SK-N-SH (cell line): Measurements from ENCODE around the gene IFNGR1. TPM values are rescaled to one million over a fixed set of nuclear protein-coding genes. Genes with fewer than 3 reads are reported as not detected.

ENCODE experiments used
- CTCF ChIA-PET: fragments of 300-600, 350-600 bp; formaldehyde crosslinking; extraction: SDS; loops from one replicate; lab custom pipeline; 2021; lab: Yijun Ruan, JAX
- POLR2A ChIA-PET: fragments of 350-600 bp; sonication (Branson Sonifier 250); formaldehyde crosslinking; extraction: SDS; loops from one replicate; lab custom pipeline; 2020; ENCODE audit warnings: antibody characterized with exemption, inconsistent platforms; lab: Yijun Ruan, JAX
- DNase-seq: peaks from one replicate; pipeline ENCODE4 v3.0.0; 2012
- H2AFZ ChIP-seq: fragments of 200-600 bp; sonication (generic); 2 replicates; pipeline ENCODE4 v1.8.1; 2016; ENCODE audit warnings: antibody characterized with exemption, mild to moderate bottlenecking, low read depth
- H3F3A ChIP-seq: fragments of 200-600 bp; sonication (generic); replicated peaks from 2 replicates; pipeline ENCODE3; 2016; ENCODE audit warnings: antibody characterized with exemption, mild to moderate bottlenecking; ENCODE audit not compliant: insufficient read depth
- H3K27ac ChIP-seq, 2 experiments: fragments of 200-500 bp in 1 of 2; fragments of 200-600 bp in 1 of 2; sonication (Bioruptor generic) in 1 of 2; sonication (generic), shearing (Covaris generic) in 1 of 2; 2 replicates each; pipeline versions ENCODE4 v1.5.1 to v1.6.1; 2014 to 2016; ENCODE audit warnings: low read depth in 2 of 2, inconsistent platforms in 1 of 2, low read length in 1 of 2, mild to moderate bottlenecking in 1 of 2, mixed read lengths in 1 of 2
- H3K27me3 ChIP-seq: fragments of 200-600 bp; sonication (generic), shearing (Covaris generic); 2 replicates; pipeline ENCODE4 v1.6.1; 2016; ENCODE audit warnings: mixed run types; ENCODE audit not compliant: insufficient read depth
- H3K36me3 ChIP-seq, 2 experiments: fragments of 200-500 bp in 1 of 2; fragments of 200-600 bp in 1 of 2; sonication (Bioruptor generic) in 1 of 2; sonication (generic) in 1 of 2; replicated peaks in 1 of 2; 2 replicates each; pipeline versions ENCODE3 to v1.5.1; 2014 to 2016; ENCODE audit warnings: low read length in 1 of 2, mild to moderate bottlenecking in 1 of 2; ENCODE audit not compliant: insufficient read depth in 2 of 2, control insufficient read depth in 1 of 2
- H3K4me1 ChIP-seq, 2 experiments: fragments of 200-500 bp in 1 of 2; fragments of 200-600 bp in 1 of 2; sonication (Bioruptor generic) in 1 of 2; sonication (generic), shearing (Covaris generic) in 1 of 2; 2 replicates each; pipeline versions ENCODE4 v1.5.1 to v1.6.1; 2014 to 2016; ENCODE audit warnings: low read depth in 1 of 2, low read length in 1 of 2, mixed run types in 1 of 2; ENCODE audit not compliant: insufficient read depth in 2 of 2, control insufficient read depth in 1 of 2
- H3K4me2 ChIP-seq: fragments of 200-600 bp; sonication (generic), shearing (Covaris generic); 2 replicates; pipeline ENCODE4 v1.6.1; 2017; ENCODE audit warnings: mixed run types
- H3K4me3 ChIP-seq, 2 experiments: fragments of 200-500 bp in 1 of 2; fragments of 200-600 bp in 1 of 2; sonication (Bioruptor generic) in 1 of 2; sonication (generic), shearing (Covaris generic) in 1 of 2; 2 replicates each; pipeline versions ENCODE4 v1.5.1 to v1.8.1; 2014 to 2016; ENCODE audit warnings: low read depth in 2 of 2, inconsistent platforms in 1 of 2, low read length in 1 of 2, mild to moderate bottlenecking in 1 of 2, mixed read lengths in 1 of 2, moderate library complexity in 1 of 2
- H3K79me2 ChIP-seq: fragments of 200-600 bp; sonication (generic); 2 replicates; pipeline ENCODE4 v1.8.1; 2017; ENCODE audit warnings: mild to moderate bottlenecking; ENCODE audit not compliant: insufficient read depth
- H3K9ac ChIP-seq: fragments of 200-600 bp; sonication (generic); 2 replicates; pipeline ENCODE4 v1.6.1; 2017; ENCODE audit warnings: mixed run types
- H3K9me2 ChIP-seq: fragments of 200-600 bp; sonication (generic); 2 replicates; pipeline ENCODE4 v1.6.1; 2017; ENCODE audit warnings: mixed run types
- H3K9me3 ChIP-seq: fragments of 200-600 bp; sonication (generic); 2 replicates; pipeline ENCODE4 v1.6.1; 2017; ENCODE audit warnings: mixed run types, mild to moderate bottlenecking, moderate library complexity
- H4K20me1 ChIP-seq: fragments of 200-600 bp; sonication (generic); 2 replicates; pipeline ENCODE4 v1.6.1; 2017; ENCODE audit warnings: mild to moderate bottlenecking, mixed run types; ENCODE audit not compliant: insufficient read depth
- CTCF ChIP-seq: fragments of 200-600 bp; sonication (generic); IDR thresholded peaks from 2 replicates; pipeline ENCODE4 v1.6.1; 2017; ENCODE audit warnings: antibody characterized with exemption, mild to moderate bottlenecking, moderate library complexity
- EZH2phosphoT487 ChIP-seq: fragments of 200-600 bp; sonication (generic); IDR thresholded peaks from 2 replicates; pipeline ENCODE4 v1.6.1; 2017; ENCODE audit warnings: low read depth, mixed run types, mild to moderate bottlenecking, antibody characterized with exemption, moderate library complexity, borderline replicate concordance
- GABPA ChIP-seq: IDR thresholded peaks from 2 replicates; pipeline ENCODE4 v1.4.0; 2012; ENCODE audit warnings: low read depth, mild to moderate bottlenecking
- IRF3 ChIP-seq: fragments of 150-350 bp; IDR thresholded peaks from 2 replicates; pipeline ENCODE4 v1.6.1; 2016; ENCODE audit warnings: mild to moderate bottlenecking, low read depth, low read length
- JUND ChIP-seq: IDR thresholded peaks from 2 replicates; pipeline ENCODE4 v1.4.0; 2012
- MEF2A ChIP-seq: IDR thresholded peaks from 2 replicates; pipeline ENCODE4 v1.4.0; 2012; ENCODE audit warnings: low read depth, borderline replicate concordance
- NFIC ChIP-seq: IDR thresholded peaks from 2 replicates; pipeline ENCODE4 v1.4.0; 2012; ENCODE audit warnings: borderline replicate concordance
- RAD21 ChIP-seq: IDR thresholded peaks from 2 replicates; pipeline ENCODE4 v1.6.1; 2012; ENCODE audit warnings: mild to moderate bottlenecking, low read length
- RCOR1 ChIP-seq: fragments of 150-350 bp; IDR thresholded peaks from 2 replicates; pipeline ENCODE4 v1.6.1; 2017; ENCODE audit warnings: antibody characterized with exemption, low read length
- SMC3 ChIP-seq: IDR thresholded peaks from 2 replicates; pipeline ENCODE4 v1.6.1; 2012; ENCODE audit warnings: low read depth, low read length, improper control_type of control experiment
- TAF1 ChIP-seq: IDR thresholded peaks from 2 replicates; pipeline ENCODE4 v1.6.1; 2012; ENCODE audit warnings: low read depth, mild to moderate bottlenecking, low read length, moderate library complexity, borderline replicate concordance
- USF2 ChIP-seq: fragments of 150-350 bp; IDR thresholded peaks from 2 replicates; pipeline ENCODE4 v1.6.1; 2017; ENCODE audit warnings: antibody characterized with exemption, low read length, low read depth, borderline replicate concordance
- YY1 ChIP-seq: IDR thresholded peaks from 2 replicates; pipeline ENCODE4 v1.4.0; 2012; ENCODE audit warnings: low read depth, mild to moderate bottlenecking
- WGBS: methylation state at CpG from one replicate; pipeline ENCODE4 v1.1.6; 2017; ENCODE audit warnings: low lambda C conversion rate; 5-methylcytosine and 5-hydroxymethylcytosine counted together
- polyA plus RNA-seq, 3 experiments: library from polyadenylated mRNA; depleted of rRNA; stranded (reverse); fragments of >200 nt; gene quantifications; 2 replicates each; pipeline ENCODE4 v1.2.3, GENCODE V29; 2012
- TF ChIP-seq, protein P1 (sequence below): IDR thresholded peaks from 2 replicates; pipeline ENCODE4 v1.4.0; 2012; ENCODE audit warnings: low read depth, borderline replicate concordance
- TF ChIP-seq, protein P2 (sequence below): IDR thresholded peaks from 2 replicates; pipeline ENCODE4 v1.4.0; 2012; ENCODE audit warnings: low read depth

The IFNGR1 gene
- polyA plus RNA-seq, 1 of the 3 experiments (the other 2 are of a cell fraction), result 11.5 TPM

GRCh38 chr6:137190583-137191094, 28.5 kb downstream of the IFNGR1 start:
- H3K27me3 ChIP-seq, result no peaks in the 10 kb centered on the region
- H3K36me3 ChIP-seq, result peaks cover 0 to 3% of the 10 kb centered on the region in 2 experiments
- ChIA-PET POLR2A (no interaction called here), CTCF (interaction anchor here (0.8 kb wide), 1 partner anchor 51 kb away, joined by 3 read pairs; no protein-coding TSS in a partner anchor)
- H3K4me3 ChIP-seq, result no peak overlapping the region
- TF ChIP-seq TAF1 (no peak), GABPA (no peak), YY1 (no peak), RAD21 (no peak)
- TF ChIP-seq, protein P1, sequence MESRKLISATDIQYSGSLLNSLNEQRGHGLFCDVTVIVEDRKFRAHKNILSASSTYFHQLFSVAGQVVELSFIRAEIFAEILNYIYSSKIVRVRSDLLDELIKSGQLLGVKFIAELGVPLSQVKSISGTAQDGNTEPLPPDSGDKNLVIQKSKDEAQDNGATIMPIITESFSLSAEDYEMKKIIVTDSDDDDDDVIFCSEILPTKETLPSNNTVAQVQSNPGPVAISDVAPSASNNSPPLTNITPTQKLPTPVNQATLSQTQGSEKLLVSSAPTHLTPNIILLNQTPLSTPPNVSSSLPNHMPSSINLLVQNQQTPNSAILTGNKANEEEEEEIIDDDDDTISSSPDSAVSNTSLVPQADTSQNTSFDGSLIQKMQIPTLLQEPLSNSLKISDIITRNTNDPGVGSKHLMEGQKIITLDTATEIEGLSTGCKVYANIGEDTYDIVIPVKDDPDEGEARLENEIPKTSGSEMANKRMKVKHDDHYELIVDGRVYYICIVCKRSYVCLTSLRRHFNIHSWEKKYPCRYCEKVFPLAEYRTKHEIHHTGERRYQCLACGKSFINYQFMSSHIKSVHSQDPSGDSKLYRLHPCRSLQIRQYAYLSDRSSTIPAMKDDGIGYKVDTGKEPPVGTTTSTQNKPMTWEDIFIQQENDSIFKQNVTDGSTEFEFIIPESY, result no peak
- no peaks in the 10 kb centered on the region for H3K4me1 ChIP-seq
- H3K9me2 ChIP-seq, result no peaks in the 10 kb centered on the region
- no peaks in the 10 kb centered on the region for H3K79me2 ChIP-seq
- no peak for DNase-seq
- WGBS, result 27% methylated on average over 5 of the region's 5 CpGs
- no peak overlapping the region for H2AFZ ChIP-seq
- H3K4me2 ChIP-seq, result no peak overlapping the region
- H3K27ac ChIP-seq, result no peak overlapping the region
- no peaks in the 10 kb centered on the region for H3F3A ChIP-seq
- H3K9me3 ChIP-seq, result peaks cover 5% of the 10 kb centered on the region
- no peak overlapping the region for H3K9ac ChIP-seq
- no peaks in the 10 kb centered on the region for H4K20me1 ChIP-seq

GRCh38 chr6:137188855-137189254, 30.3 kb downstream of the IFNGR1 start:
- no peak overlapping the region for H3K9ac ChIP-seq
- no peak overlapping the region for H2AFZ ChIP-seq
- H3K4me3 ChIP-seq, result no peak overlapping the region
- H3K4me1 ChIP-seq, result no peaks in the 10 kb centered on the region
- no peak overlapping the region for H3K4me2 ChIP-seq
- CTCF ChIA-PET, result interaction anchor here (1.3 kb wide), 1 partner anchor 12 kb away, joined by 4 read pairs; no protein-coding TSS in a partner anchor
- H3K79me2 ChIP-seq, result no peaks in the 10 kb centered on the region
- peaks cover 0 to 3% of the 10 kb centered on the region in 2 experiments for H3K36me3 ChIP-seq
- no peak overlapping the region for H3K27ac ChIP-seq
- H3K9me2 ChIP-seq, result no peaks in the 10 kb centered on the region
- no peaks in the 10 kb centered on the region for H3K27me3 ChIP-seq
- peaks cover 5% of the 10 kb centered on the region for H3K9me3 ChIP-seq
- POLR2A ChIA-PET, result interaction anchor here (0.6 kb wide), 1 partner anchor 25 kb away, joined by 3 read pairs; no protein-coding TSS in a partner anchor
- H3F3A ChIP-seq, result no peaks in the 10 kb centered on the region
- TF ChIP-seq YY1 (no peak), RCOR1 (no peak), MEF2A (no peak), CTCF (no peak), SMC3 (no peak), RAD21 (no peak), IRF3 (no peak), USF2 (no peak), NFIC (no peak), JUND (no peak), EZH2phosphoT487 (no peak)
- TF ChIP-seq, protein P2, sequence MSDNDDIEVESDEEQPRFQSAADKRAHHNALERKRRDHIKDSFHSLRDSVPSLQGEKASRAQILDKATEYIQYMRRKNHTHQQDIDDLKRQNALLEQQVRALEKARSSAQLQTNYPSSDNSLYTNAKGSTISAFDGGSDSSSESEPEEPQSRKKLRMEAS, result no peak
- TF ChIP-seq, protein P1, result no peak
- no peak for DNase-seq
- H4K20me1 ChIP-seq, result no peaks in the 10 kb centered on the region
- 40% methylated on average over 5 of the region's 5 CpGs for WGBS
